Esophagus squamous epithelium (tissue), 5 donors: ENCODE measurements around the gene TRIM31. TPM values are rescaled to one million over a fixed set of nuclear protein-coding genes. Genes with fewer than 3 reads are reported as not detected.

Experiments used
- DNase-seq: peaks from one replicate; lab custom pipeline; 2025; lab: John Stamatoyannopoulos, UW
- H3K27ac ChIP-seq, 4 donors: fragments of 200-600 bp; sonication (generic); one replicate each; pipeline ENCODE4 v1.5.1; 2016 to 2019; ENCODE audit warnings: mild to moderate bottlenecking in 1 of 4
- H3K27me3 ChIP-seq, 4 donors: fragments of 200-600 bp; sonication (generic); 1 replicate in 3 of 4; 2 replicates in 1 of 4; pipeline versions ENCODE4 v1.5.1 to v1.6.0; 2017 to 2021; ENCODE audit warnings: antibody characterized with exemption in 1 of 4
- H3K36me3 ChIP-seq, 3 donors: fragments of 200-600 bp; sonication (generic); one replicate each; pipeline ENCODE4 v1.5.1; 2016 to 2019
- H3K4me1 ChIP-seq, 3 donors: fragments of 200-600 bp; sonication (generic); one replicate each; pipeline ENCODE4 v1.5.1; 2017 to 2019
- H3K4me3 ChIP-seq, 4 donors: fragments of 200-600 bp; sonication (generic); 1 replicate in 3 of 4; 2 replicates in 1 of 4; pipeline ENCODE4 v1.5.1; 2016 to 2019; ENCODE audit warnings: mild to moderate bottlenecking in 2 of 4, moderate library complexity in 1 of 4
- H3K9me3 ChIP-seq, 3 donors: fragments of 200-600 bp; sonication (generic); one replicate each; pipeline ENCODE4 v1.5.1; 2016 to 2019
- CTCF ChIP-seq, 6 experiments: fragments of 450-650 bp in 4 of 6; fragments of 200-600 bp in 2 of 6; sonication (generic) in 2 of 6; IDR thresholded peaks; one replicate each; pipeline ENCODE4 v1.5.1; 2016 to 2019; ENCODE audit warnings: antibody characterized with exemption in 6 of 6, mild to moderate bottlenecking in 4 of 6, moderate library complexity in 4 of 6
- POLR2A ChIP-seq, 4 donors: fragments of 450-650 bp; IDR thresholded peaks; one replicate each; pipeline ENCODE4 v1.6.1; 2017; ENCODE audit warnings: antibody characterized with exemption in 4 of 4, mild to moderate bottlenecking in 4 of 4, moderate library complexity in 3 of 4
- WGBS, 2 donors: methylation state at CpG; one replicate each; pipeline ENCODE4 v1.1.5; 2018; 5-methylcytosine and 5-hydroxymethylcytosine counted together
- intact Hi-C: fragments of 100-400 bp; cut with DNase I; formaldehyde crosslinking; loops from one replicate; pipeline ENCODE4 v1.15.0; 2022
- total RNA-seq, 4 donors: library from RNA; depleted of rRNA; stranded (reverse); fragments of >200 nt; gene quantifications; one replicate each; pipeline ENCODE4 v1.1.0, GENCODE V29; 2016
- donor health status: DM: yes; HTN: yes; CAD: no.

Gene TRIM31
- total RNA-seq: under 1 TPM in 1 of 4 donors, not detected in 3; 0.23 TPM

- peaks cover 0 to 88% (median 3%) of the 10 kb centered on the region in 4 donors for H3K27me3 ChIP-seq
- no peaks in the 10 kb centered on the region for H3K36me3 ChIP-seq
- TF ChIP-seq CTCF (IDR thresholded peaks at IDR 0.05) (no peak), POLR2A (IDR thresholded peaks at IDR 0.05) (no peak)
- WGBS, 2 donors: 76% methylated on average over 3 of the region's 3 CpGs
- no peak within 1 kb of the TSS for H3K4me3 ChIP-seq
- no peak within 1 kb of the TSS for H3K27ac ChIP-seq
- H3K4me1 ChIP-seq: no peaks in the 10 kb centered on the region
- no peak for DNase-seq
- intact Hi-C loops: no loop called here
- H3K9me3 ChIP-seq: no peaks in the 10 kb centered on the region
Measured at GRCh38 chr6:30113003-30113759, at the start of gene TRIM31. TSS of gene TRIM31 (minus strand) at chr6:30113090. CDS start at chr6:30112805, 285 bp downstream.

GRCh38 chr6:30162265-30163089 is 49.6 kb upstream of the TRIM31 start:
- Histone ChIP-seq H3K4me1 (no peaks in the 10 kb centered on the region), H3K9me3 (no peaks in the 10 kb centered on the region), H3K36me3 (no peaks in the 10 kb centered on the region), H3K27ac (no peak overlapping the region), H3K4me3 (no peak overlapping the region), H3K27me3 (peaks cover 0 to 38% (median 0%) of the 10 kb centered on the region in 4 donors)
- intact Hi-C loops: no loop called here
- no peak for DNase-seq
- 72% methylated on average over 11 to 12 of the region's 12 CpGs for WGBS, 2 donors
- TF ChIP-seq CTCF (IDR thresholded peaks at IDR 0.05): no peak
- TF ChIP-seq POLR2A (IDR thresholded peaks at IDR 0.05): no peak

- peaks cover 0 to 9% (median 6%) of the 10 kb centered on the region in 3 donors for H3K4me1 ChIP-seq
- intact Hi-C loops: no loop called here
- H3K9me3 ChIP-seq: no peaks in the 10 kb centered on the region
- H3K27me3 ChIP-seq: peaks cover 0 to 39% (median 0%) of the 10 kb centered on the region in 4 donors
- no peak within 1 kb of the TSS for H3K27ac ChIP-seq
- DNase-seq: no peak
- H3K4me3 ChIP-seq: no peak within 1 kb of the TSS
- WGBS, 2 donors: 74 to 87% methylated on average over 3 of the region's 4 CpGs
- TF ChIP-seq CTCF (IDR thresholded peaks at IDR 0.05): no peak
- TF ChIP-seq POLR2A (IDR thresholded peaks at IDR 0.05): no peak
- no peaks in the 10 kb centered on the region for H3K36me3 ChIP-seq
Measured at GRCh38 chr6:30160785-30161531, 48.1 kb upstream of the TRIM31 start, which contains the start of gene TRIM10. TSS of gene TRIM10 (minus strand) at chr6:30161211. CDS start at chr6:30160858, 353 bp downstream.

- peaks cover 0 to 15% (median 6%) of the 10 kb centered on the region in 3 donors for H3K4me1 ChIP-seq
- TF ChIP-seq POLR2A (IDR thresholded peaks at IDR 0.05) (no peak), CTCF (IDR thresholded peaks at IDR 0.05) (no peak)
Measured at GRCh38 chr6:30160008-30160784, 47.3 kb upstream of the TRIM31 start.

More at GRCh38 chr6:30160008-30160784, 47.3 kb upstream of the TRIM31 start:
- no peak for DNase-seq
- H3K4me3 ChIP-seq: no peak overlapping the region
- 80 to 87% methylated on average over 8 of the region's 17 CpGs for WGBS, 2 donors
- no peaks in the 10 kb centered on the region for H3K36me3 ChIP-seq
- peaks cover 0 to 43% (median 0%) of the 10 kb centered on the region in 4 donors for H3K27me3 ChIP-seq
- H3K9me3 ChIP-seq: no peaks in the 10 kb centered on the region
- no peak overlapping the region for H3K27ac ChIP-seq
- intact Hi-C loops: no loop called here
